GM12874 (cell line): Measurements from ENCODE around the gene TMEM170A.

Source experiments
- TF ChIP-seq, protein P1 (sequence below): IDR thresholded peaks from 2 replicates; pipeline ENCODE4 v1.5.1; 2011; ENCODE audit warnings: low read depth, mild to moderate bottlenecking, control low read depth, low read length, moderate library complexity; ENCODE audit not compliant: insufficient read depth

The TMEM170A gene

DNA sequence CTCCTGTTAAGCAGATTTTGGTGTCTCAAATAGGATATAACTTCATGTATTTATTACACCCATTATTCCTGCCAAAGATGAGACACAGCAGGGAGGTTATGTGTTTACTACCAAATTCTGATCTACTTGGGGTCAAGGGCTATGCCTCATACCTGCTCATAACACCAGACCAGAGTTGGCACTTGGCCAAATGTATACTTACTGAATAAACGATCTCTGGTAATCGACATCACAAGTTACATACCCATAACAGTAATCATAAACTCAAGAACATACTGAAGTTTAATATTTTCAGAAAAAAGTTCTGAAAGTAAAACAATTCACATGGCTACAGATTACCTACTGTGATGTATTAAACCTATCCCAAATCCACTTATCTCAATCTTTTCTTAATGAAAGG is 2.9 kb downstream of the TMEM170A start:
- TF ChIP-seq, protein P1, sequence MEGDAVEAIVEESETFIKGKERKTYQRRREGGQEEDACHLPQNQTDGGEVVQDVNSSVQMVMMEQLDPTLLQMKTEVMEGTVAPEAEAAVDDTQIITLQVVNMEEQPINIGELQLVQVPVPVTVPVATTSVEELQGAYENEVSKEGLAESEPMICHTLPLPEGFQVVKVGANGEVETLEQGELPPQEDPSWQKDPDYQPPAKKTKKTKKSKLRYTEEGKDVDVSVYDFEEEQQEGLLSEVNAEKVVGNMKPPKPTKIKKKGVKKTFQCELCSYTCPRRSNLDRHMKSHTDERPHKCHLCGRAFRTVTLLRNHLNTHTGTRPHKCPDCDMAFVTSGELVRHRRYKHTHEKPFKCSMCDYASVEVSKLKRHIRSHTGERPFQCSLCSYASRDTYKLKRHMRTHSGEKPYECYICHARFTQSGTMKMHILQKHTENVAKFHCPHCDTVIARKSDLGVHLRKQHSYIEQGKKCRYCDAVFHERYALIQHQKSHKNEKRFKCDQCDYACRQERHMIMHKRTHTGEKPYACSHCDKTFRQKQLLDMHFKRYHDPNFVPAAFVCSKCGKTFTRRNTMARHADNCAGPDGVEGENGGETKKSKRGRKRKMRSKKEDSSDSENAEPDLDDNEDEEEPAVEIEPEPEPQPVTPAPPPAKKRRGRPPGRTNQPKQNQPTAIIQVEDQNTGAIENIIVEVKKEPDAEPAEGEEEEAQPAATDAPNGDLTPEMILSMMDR = no peak

DNA sequence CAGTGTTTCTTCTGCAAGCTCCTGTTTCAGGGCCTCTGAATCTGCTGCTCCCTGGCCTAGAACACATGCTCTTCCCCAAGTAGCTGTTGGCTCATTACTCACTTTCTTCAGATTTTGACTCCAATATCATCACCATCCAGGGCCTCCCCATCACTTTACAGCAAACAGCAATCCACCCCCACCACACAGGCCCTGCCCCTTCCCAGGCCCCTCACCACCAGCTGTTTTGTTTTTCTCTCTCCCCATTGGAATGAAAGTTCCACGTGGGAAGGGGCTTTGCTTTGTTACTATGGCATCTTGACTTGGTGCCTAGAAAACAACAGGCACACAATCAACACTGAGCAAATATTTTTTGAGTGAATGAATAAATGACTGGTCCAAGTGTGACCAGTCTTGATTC is 4.0 kb downstream of the TMEM170A start:
- TF ChIP-seq, protein P1 = no peak

DNA sequence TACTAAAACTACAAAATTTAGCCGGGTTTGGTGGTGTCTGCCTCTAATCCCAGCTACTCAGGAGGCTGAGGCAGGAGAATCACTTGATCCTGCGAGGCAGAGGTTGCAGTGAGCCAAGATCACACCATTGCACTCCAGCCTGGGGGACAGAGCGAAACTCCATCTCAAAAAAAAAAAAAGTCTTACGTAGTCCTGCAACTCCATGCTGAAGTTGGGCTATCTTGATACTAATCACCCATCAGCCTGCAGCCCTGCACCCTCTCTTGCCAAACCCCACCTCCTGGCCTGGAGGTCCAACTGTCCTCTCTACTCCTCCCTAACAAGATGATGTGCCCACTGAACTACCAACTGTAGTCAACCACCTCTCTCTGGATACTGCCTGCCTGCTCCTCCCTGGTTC is 4.8 kb downstream of the TMEM170A start:
- TF ChIP-seq, protein P1 = no peak

DNA sequence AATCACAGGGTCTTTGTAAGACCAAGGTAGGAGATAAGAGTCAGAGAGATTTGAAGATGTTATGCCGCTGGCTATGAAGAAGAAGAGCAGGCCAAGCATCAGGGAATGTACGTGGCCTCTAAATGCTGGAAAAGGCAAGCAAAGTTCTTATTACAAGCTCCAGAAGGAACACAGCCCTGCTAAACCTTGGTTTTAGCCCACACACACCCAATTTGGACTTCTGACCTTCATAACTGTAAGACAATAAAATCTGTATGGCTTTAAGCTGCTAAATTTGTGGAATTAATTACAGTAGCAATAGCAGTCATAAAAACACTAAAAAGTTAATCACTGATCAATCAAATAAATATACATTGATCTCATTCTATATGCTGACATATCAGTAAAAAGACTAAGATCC is 6.0 kb downstream of the TMEM170A start:
- TF ChIP-seq, protein P1 = no peak

DNA sequence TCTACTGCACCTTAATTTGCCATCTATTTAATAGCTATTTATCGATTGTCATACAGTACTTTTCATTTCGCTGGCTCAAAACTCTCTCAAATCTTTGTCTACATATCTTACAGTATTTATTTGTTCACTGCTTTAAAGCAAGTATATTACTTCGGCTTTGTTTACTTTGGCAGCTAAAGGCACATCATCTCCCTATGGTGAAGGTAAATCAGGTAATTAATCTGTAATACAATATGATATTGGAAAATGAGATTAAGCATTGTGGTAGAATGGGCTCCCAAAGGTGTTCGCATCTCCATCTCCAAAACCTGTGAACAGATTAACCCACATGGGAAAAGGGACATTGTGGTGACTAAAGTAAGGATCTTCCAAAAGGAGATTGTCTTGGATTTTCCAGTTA is 6.5 kb downstream of the TMEM170A start:
- TF ChIP-seq, protein P1 = no peak

DNA sequence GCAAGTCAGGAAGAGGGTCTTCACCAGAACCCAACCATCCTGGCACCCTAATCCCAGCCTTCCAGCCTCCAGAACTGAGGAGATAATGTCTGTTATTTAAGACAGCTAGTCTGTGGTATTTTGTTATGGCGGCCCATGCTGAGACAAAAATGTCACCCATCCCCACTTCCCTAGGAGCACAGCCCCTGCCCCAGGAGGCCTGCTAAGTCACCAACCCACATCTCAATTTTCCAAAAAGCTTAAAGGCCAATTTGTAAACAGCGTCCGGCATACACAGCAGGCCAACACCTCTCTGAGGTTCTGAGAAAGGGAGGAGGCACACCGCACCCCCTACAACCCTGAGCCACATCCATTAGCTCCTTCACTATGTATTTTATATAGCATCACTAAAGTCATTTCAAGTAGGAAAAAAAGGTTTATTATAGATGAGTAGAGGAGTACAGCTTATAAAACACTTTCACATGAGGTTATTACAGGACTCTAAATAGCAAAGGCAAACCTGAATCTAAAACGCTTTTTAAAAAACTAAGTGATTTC is 6.9 kb downstream of the TMEM170A start:
- TF ChIP-seq, protein P1 = no peak

DNA sequence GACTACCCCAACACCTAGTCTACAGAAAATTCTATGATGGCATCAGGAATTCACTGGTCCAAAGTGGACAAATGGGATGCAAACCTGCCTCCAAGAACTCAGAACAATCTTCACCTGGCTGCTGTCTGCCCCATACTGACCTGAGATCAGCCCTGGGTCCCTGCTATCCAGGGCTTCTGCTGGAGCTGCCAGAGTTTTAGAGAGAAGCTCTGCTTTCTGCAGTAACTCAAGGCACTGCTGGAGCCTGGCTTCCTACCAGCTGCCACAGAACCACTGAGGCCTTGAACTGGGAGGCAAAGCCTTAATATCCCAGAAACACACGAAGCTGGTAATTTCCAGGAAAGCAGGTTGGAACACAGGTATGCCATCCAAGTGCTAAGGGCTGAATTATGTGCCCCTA is 7.5 kb downstream of the TMEM170A start:
- TF ChIP-seq, protein P1 = no peak
